ENCODE data around the gene SH3GLB2. TPM values are rescaled to one million over a fixed set of nuclear protein-coding genes. Genes with fewer than 3 reads are reported as not detected.
A peak's percentile ranks its signal among the peaks of the same experiment; 100 is the strongest.

The SH3GLB2 gene
- 27.7 TPM for polyA plus RNA-seq

GRCh38 chr9:129028192-129028966, at the start of gene SH3GLB2:
Gene SH3GLB2 (minus strand): TSS chr9:129028331. CDS start chr9:129028154, 177 bp downstream.
- Mint-ChIP-seq H3K27me3 (no peaks in the 10 kb centered on the region), H3K9me3 (no peaks in the 10 kb centered on the region), H3K4me3 (peak within 1 kb of the TSS; percentile 81 to 96 (median 87)), H3K27ac (peak within 1 kb of the TSS; percentile 37 to 90 (median 78)), H3K4me1 (peaks cover 8 to 15% (median 10%) of the 10 kb centered on the region in 3 donors), H3K36me3 (no peaks in the 10 kb centered on the region)

DNA sequence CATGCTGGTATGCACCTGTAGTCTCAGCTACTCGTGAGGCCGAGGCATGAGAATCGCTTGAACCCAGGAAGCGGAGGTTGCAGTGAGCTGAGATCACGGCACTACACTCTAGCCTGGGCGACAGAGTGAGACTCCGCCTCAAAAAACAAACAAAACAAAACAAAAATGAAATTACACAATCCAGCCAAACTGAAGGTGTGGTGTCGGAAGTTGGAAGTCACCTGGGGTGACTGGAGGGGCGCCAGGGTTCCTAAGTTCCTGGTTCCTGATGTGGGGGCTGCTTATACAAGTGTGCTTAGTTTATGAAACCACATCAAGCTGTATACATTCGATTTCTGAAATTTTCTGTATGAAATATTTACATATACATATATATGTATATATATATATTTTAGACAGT, 49.1 kb upstream of the SH3GLB2 start:
- Mint-ChIP-seq H3K4me1 (peaks cover 2 to 14% (median 8%) of the 10 kb centered on the region in 3 donors), H3K27me3 (no peaks in the 10 kb centered on the region), H3K27ac (no peak overlapping the region), H3K4me3 (no peak overlapping the region), H3K9me3 (no peaks in the 10 kb centered on the region), H3K36me3 (no peaks in the 10 kb centered on the region)

GRCh38 chr9:129076640-129077037, 48.5 kb upstream of the SH3GLB2 start:
- Mint-ChIP-seq H3K4me3 (no peak overlapping the region), H3K27me3 (no peaks in the 10 kb centered on the region), H3K36me3 (no peaks in the 10 kb centered on the region), H3K4me1 (peaks cover 3 to 9% (median 6%) of the 10 kb centered on the region in 3 donors), H3K27ac (no peak overlapping the region), H3K9me3 (no peaks in the 10 kb centered on the region)

DNA sequence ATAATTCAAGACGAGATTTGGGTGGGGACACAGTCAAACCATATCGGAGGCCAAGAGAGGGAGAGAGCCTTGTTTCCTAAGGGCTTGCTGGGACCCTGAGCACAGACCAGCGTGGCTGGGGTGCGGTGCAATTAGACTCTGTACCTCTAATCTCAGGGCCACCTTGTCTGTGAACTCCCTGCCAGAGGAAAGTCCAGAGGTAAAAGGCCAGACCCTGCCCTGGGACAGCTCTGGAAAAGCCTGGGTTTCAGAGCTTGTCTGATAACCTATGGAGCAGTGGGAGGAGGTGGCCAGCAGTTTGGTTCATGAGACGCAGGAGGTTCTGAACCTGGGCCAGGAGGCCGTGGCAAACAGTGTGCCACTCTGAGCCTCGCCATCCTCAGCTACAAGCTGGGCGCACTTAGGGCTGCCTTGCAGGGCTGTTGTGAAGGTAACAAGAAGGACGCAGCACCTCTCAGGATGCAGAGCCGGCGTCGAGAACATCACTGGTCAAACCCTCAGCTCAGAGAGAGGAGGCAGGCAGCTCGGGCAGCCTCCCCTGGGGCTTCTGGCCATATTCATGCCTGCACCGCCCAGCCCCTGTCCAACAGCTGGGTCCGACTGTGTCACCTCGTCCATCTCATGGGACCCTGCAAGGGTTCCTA, 48.0 kb upstream of the SH3GLB2 start:
- H3K27ac Mint-ChIP-seq, result no peak overlapping the region
- no peaks in the 10 kb centered on the region for H3K27me3 Mint-ChIP-seq
- H3K4me3 Mint-ChIP-seq, result peak overlapping the region in 1 of 4 donors; percentile 38
- peaks cover 3 to 9% (median 6%) of the 10 kb centered on the region in 3 donors for H3K4me1 Mint-ChIP-seq
- H3K9me3 Mint-ChIP-seq, result no peaks in the 10 kb centered on the region
- no peaks in the 10 kb centered on the region for H3K36me3 Mint-ChIP-seq

DNA sequence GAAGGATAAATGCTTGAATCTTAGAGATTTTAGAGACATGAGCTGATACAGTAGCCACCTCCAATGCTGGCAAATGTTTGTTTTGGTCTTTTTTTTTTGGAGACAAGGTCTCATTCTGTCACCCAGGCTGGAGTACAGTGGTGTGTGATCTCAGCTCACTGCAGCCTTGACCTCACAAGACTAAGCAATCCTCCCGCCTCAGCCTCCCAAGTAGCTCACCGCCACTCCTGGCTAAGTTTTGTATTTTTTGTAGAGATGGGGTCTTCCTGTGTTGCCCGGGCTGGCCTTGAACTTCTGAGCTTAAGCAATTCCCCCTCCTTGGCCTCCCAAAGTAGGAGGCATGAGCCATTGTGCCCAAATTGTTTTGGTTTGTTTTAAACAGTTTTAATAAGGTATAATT, 46.0 kb upstream of the SH3GLB2 start:
- Mint-ChIP-seq H3K27me3 (no peaks in the 10 kb centered on the region), H3K36me3 (no peaks in the 10 kb centered on the region), H3K4me1 (peaks cover 3 to 6% (median 6%) of the 10 kb centered on the region in 3 donors), H3K4me3 (no peak overlapping the region), H3K9me3 (no peaks in the 10 kb centered on the region), H3K27ac (no peak overlapping the region)

- no peak overlapping the region for H3K4me3 Mint-ChIP-seq
- H3K27me3 Mint-ChIP-seq, result no peaks in the 10 kb centered on the region
- H3K4me1 Mint-ChIP-seq, result peaks cover 6 to 13% (median 11%) of the 10 kb centered on the region in 3 donors
- H3K27ac Mint-ChIP-seq, result peak overlapping the region in 1 of 3 donors; percentile 46
- no peaks in the 10 kb centered on the region for H3K9me3 Mint-ChIP-seq
- H3K36me3 Mint-ChIP-seq, result no peaks in the 10 kb centered on the region
These were observed 45.3 kb upstream of the SH3GLB2 start for GRCh38 chr9:129073404-129073803.

DNA sequence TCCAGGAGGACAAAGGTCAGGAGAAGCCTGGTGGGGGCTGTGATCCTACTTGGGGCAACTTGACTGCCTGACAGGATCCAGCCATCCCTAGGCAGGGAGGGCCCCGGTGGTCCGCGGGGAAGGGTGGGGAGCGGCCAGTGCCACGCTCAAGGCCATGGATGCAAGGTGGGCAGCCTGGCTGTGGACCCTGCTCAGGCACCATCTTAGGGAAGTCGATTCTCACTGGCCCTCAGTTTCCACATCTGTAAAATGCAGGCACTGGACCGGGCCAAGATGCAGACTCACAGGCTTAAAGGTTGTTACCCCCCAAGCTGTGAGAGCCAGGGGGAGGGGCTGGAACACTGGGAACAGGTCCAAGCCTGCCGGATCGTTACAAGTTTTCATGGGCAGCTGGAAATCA, 44.0 kb upstream of the SH3GLB2 start:
- Mint-ChIP-seq H3K27ac (peak overlapping the region in 1 of 3 donors; percentile 65), H3K9me3 (no peaks in the 10 kb centered on the region), H3K36me3 (no peaks in the 10 kb centered on the region), H3K4me1 (peaks cover 7 to 14% (median 11%) of the 10 kb centered on the region in 3 donors), H3K4me3 (no peak overlapping the region), H3K27me3 (no peaks in the 10 kb centered on the region)

DNA sequence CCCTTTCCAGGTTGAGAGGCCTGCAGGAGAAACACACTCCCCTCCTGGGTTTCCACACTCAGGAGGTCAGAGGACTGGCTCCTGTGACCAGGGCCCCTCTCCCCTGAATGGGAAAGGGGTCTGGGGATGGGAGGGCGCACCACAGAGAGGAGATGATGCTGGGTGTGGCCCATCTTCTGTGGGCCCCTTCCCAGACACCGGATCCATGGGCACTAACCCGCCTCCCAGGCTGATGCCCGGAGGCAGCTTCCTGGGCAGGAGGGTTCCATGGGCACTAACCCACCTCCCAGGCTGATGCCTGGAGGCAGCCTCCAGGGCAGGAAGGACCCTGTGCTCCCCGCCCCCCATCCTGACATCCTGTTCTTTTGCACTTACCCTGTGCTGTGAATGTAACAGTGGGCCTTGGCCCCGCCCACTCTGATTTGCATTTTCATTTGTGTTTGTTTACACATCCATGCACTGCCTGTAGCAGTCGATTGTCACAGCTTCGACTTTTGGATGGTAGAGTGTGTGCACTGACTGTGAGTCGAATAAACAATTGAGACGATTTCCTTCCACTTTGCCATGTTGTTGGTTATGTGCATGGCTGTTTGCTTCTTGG, 43.5 kb upstream of the SH3GLB2 start:
- H3K4me1 Mint-ChIP-seq, result peaks cover 7 to 14% (median 11%) of the 10 kb centered on the region in 3 donors
- H3K9me3 Mint-ChIP-seq, result no peaks in the 10 kb centered on the region
- no peaks in the 10 kb centered on the region for H3K27me3 Mint-ChIP-seq
- no peak overlapping the region for H3K4me3 Mint-ChIP-seq
- H3K36me3 Mint-ChIP-seq, result no peaks in the 10 kb centered on the region
- peak overlapping the region in 1 of 3 donors; percentile 65 for H3K27ac Mint-ChIP-seq

DNA sequence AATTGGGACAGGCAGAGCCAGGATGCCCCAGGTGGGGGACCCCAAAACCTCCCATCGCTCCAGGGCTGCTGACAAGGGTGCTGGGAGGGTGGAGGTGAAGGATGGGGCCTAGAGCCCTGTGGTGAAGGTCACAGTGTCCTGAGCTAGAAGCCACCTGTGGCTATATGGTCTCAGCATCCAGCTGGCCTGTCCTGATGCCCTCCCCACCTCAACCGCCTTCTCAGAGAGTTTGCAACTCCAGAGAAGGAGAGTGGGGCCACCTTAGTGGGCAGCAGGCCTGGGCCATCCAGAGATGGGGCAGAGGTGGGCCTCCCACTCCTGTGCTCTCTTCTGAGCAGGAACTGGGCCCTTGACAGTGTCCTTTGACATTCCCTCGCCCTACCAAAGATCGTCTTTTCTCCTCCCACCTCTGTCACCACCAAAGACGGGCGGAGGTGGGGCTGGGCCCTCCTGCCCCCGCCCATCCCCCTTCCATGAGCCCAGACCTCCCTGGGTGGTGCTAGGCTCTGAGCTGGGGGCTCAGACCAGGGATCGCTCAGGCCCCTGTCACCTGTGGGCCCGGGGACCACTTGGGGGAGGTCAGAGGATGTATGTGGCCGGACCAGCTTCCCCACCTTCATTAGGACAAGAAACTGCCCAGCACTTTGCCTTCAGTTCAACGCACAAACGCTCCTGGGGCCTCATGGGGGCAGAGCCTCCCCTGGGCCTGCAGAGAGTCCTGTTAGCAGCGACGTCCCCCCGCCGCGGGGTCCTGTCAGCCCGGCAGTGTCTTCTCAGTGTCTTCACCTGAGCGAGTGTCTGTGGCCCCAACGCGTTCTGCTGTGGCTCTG, 42.8 kb upstream of the SH3GLB2 start:
- Mint-ChIP-seq H3K9me3 (no peaks in the 10 kb centered on the region), H3K4me1 (peaks cover 7 to 14% (median 11%) of the 10 kb centered on the region in 3 donors), H3K27me3 (no peaks in the 10 kb centered on the region), H3K36me3 (no peaks in the 10 kb centered on the region), H3K4me3 (no peak overlapping the region), H3K27ac (no peak overlapping the region)

- H3K9me3 Mint-ChIP-seq, result no peaks in the 10 kb centered on the region
- H3K4me1 Mint-ChIP-seq, result peaks cover 7 to 14% (median 11%) of the 10 kb centered on the region in 3 donors
- H3K36me3 Mint-ChIP-seq, result no peaks in the 10 kb centered on the region
- H3K27ac Mint-ChIP-seq, result peak overlapping the region; percentile 53 to 76 (median 61)
- no peaks in the 10 kb centered on the region for H3K27me3 Mint-ChIP-seq
- H3K4me3 Mint-ChIP-seq, result no peak overlapping the region
These were observed 41.9 kb upstream of the SH3GLB2 start for GRCh38 chr9:129069862-129070641.

- Mint-ChIP-seq H3K36me3 (no peaks in the 10 kb centered on the region), H3K27ac (peak overlapping the region; percentile 61 to 76 (median 62)), H3K27me3 (no peaks in the 10 kb centered on the region), H3K9me3 (no peaks in the 10 kb centered on the region), H3K4me3 (peak overlapping the region; percentile 49 to 90 (median 68)), H3K4me1 (peaks cover 7 to 14% (median 11%) of the 10 kb centered on the region in 3 donors)
These were observed 41.1 kb upstream of the SH3GLB2 start for GRCh38 chr9:129068990-129069861.

GRCh38 chr9:129068110-129068509, 40.0 kb upstream of the SH3GLB2 start:
- no peaks in the 10 kb centered on the region for H3K9me3 Mint-ChIP-seq
- peaks cover 7 to 14% (median 11%) of the 10 kb centered on the region in 3 donors for H3K4me1 Mint-ChIP-seq
- no peaks in the 10 kb centered on the region for H3K36me3 Mint-ChIP-seq
- no peaks in the 10 kb centered on the region for H3K27me3 Mint-ChIP-seq
- peak overlapping the region in 2 of 4 donors; percentile 49 to 86 for H3K4me3 Mint-ChIP-seq
- H3K27ac Mint-ChIP-seq, result peak overlapping the region; percentile 61 to 76 (median 62)

DNA sequence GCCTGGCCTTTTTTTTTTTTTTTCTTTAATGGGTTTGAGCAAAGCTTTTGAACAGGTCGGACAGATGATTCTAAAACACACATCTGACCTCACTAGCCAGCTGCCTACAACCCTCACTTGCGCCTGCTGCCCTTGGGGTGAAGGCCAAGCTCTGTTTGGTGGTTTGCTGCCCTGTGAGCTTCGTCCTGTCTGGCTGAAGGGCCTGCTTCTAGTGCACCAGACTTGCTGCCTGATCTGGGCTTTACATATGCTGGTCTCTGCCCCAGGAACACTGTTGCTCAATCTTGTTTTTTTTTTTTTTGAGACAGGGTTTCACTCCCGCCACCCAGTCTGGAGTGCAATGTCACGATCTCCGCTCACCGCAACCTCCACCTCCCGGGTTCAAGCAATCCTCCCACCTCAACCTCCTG, 36.4 kb upstream of the SH3GLB2 start:
- H3K27ac Mint-ChIP-seq, result no peak overlapping the region

More for the DNA sequence above, 36.4 kb upstream of the SH3GLB2 start:
- Mint-ChIP-seq H3K36me3 (no peaks in the 10 kb centered on the region), H3K9me3 (no peaks in the 10 kb centered on the region), H3K27me3 (no peaks in the 10 kb centered on the region), H3K4me1 (peaks cover 4 to 10% (median 9%) of the 10 kb centered on the region in 3 donors), H3K4me3 (no peak overlapping the region)
